NOMO-1 treated with DMSO at 0.1 percent for 48 hours (cell line): ENCODE results near the gene ZNF398.

Experiments used
- DNase-seq: peaks from one replicate; lab custom pipeline; 2025; ENCODE audit not compliant: unreplicated experiment; lab: John Stamatoyannopoulos, UW

The ZNF398 gene

GRCh38 chr7:149147752-149148653 lies 750 bp downstream of the ZNF398 start:
- DNase-seq = peak; percentile 0

- DNase-seq = no peak
These were observed 3.7 kb downstream of the ZNF398 start for GRCh38 chr7:149150981-149151380.

- DNase-seq = no peak
These were observed 6.1 kb downstream of the ZNF398 start for GRCh38 chr7:149153346-149153745.

- DNase-seq = no peak
These were observed 6.8 kb downstream of the ZNF398 start for GRCh38 chr7:149154056-149154455.

GRCh38 chr7:149156898-149157297 lies 9.6 kb downstream of the ZNF398 start:
- no peak for DNase-seq

GRCh38 chr7:149161241-149161848 lies 14.1 kb downstream of the ZNF398 start:
- DNase-seq = no peak

- DNase-seq = no peak
These were observed 18.9 kb downstream of the ZNF398 start for GRCh38 chr7:149166142-149166541.

GRCh38 chr7:149166630-149167352 lies 19.5 kb downstream of the ZNF398 start:
- no peak for DNase-seq

- DNase-seq = no peak
These were observed 24.8 kb downstream of the ZNF398 start for GRCh38 chr7:149171892-149172533.

GRCh38 chr7:149172534-149172920 lies 25.3 kb downstream of the ZNF398 start:
- DNase-seq = no peak

- DNase-seq = no peak
These were observed 27.9 kb downstream of the ZNF398 start for GRCh38 chr7:149175150-149175549.

GRCh38 chr7:149179241-149179640 lies 32.0 kb downstream of the ZNF398 start:
- no peak for DNase-seq

- no peak for DNase-seq
These were observed 33.6 kb downstream of the ZNF398 start for GRCh38 chr7:149180722-149181449.

GRCh38 chr7:149181450-149181790 lies 34.2 kb downstream of the ZNF398 start:
- no peak for DNase-seq

- no peak for DNase-seq
These were observed 37.0 kb downstream of the ZNF398 start for GRCh38 chr7:149184274-149184673.

GRCh38 chr7:149188213-149188612 lies 41.0 kb downstream of the ZNF398 start:
- no peak for DNase-seq

- no peak for DNase-seq
These were observed 41.5 kb downstream of the ZNF398 start for GRCh38 chr7:149188637-149189259.

- no peak for DNase-seq
These were observed 44.6 kb downstream of the ZNF398 start for GRCh38 chr7:149191851-149192250.

GRCh38 chr7:149194799-149195179 lies 47.5 kb downstream of the ZNF398 start:
- DNase-seq = no peak
